ENCODE measurements around the gene SPATA16. TPM values are rescaled to one million over a fixed set of nuclear protein-coding genes. Genes with fewer than 3 reads are reported as not detected.

Gene SPATA16
- total and polyA plus RNA-seq, 2 donors (not counting 1 experiment from before 2014, with no cell fraction given) = not detected

- H3K4me1 ChIP-seq (ENCODE audit: control insufficient read depth in 2 of 2, insufficient read depth in 2 of 2, low read length in 2 of 2) = no peaks in the 10 kb centered on the region
- Mint-ChIP-seq H3K4me3 (no peak overlapping the region), H3K27ac (no peak overlapping the region), H3K4me1 (no peaks in the 10 kb centered on the region), H3K9me3 (ENCODE audit: insufficient read depth) (no peaks in the 10 kb centered on the region), H3K27me3 (peaks cover 6% of the 10 kb centered on the region)
- no peaks in the 10 kb centered on the region for H3K79me2 ChIP-seq (ENCODE audit: control insufficient read depth, insufficient read depth, low read length)
- intact Hi-C loops (cut with micrococcal nuclease) = no loop called here
- TF ChIP-seq EZH2 (IDR thresholded peaks at IDR 0.05; ENCODE audit: borderline replicate concordance, insufficient read depth, low read depth, low read length, poor library complexity, severe bottlenecking) = no peak
- TF ChIP-seq CTCF (IDR thresholded peaks at IDR 0.05) = no peak
- no peak for ATAC-seq (ENCODE audit: low read depth)
- H3K27ac ChIP-seq (ENCODE audit: low read length in 2 of 2) = no peak overlapping the region
- H3K9ac ChIP-seq (ENCODE audit: low read length) = no peak overlapping the region
- H4K20me1 ChIP-seq (ENCODE audit: control insufficient read depth, insufficient read depth, low read length, poor library complexity, severe bottlenecking) = no peaks in the 10 kb centered on the region
- no peak overlapping the region for H3K4me2 ChIP-seq (replicated peaks; ENCODE audit: low read depth, low read length, poor library complexity, severe bottlenecking)
- WGBS (ENCODE audit: insufficient coverage) = no CpG with 5 or more reads among the region's 1 CpG
- H3K9me3 ChIP-seq (ENCODE audit: control extremely low read depth in 1 of 3, control insufficient read depth in 2 of 3, insufficient read depth in 1 of 3, low read length in 2 of 3) = no peaks in the 10 kb centered on the region
- POLR2A ChIA-PET = no interaction called here
- H3K4me3 ChIP-seq (ENCODE audit: control extremely low read depth in 1 of 5, extremely low read depth in 1 of 5, insufficient read depth in 1 of 5, low read depth in 2 of 5, low read length in 4 of 5) = no peak overlapping the region
- H3K27me3 ChIP-seq (replicated peaks in 1 of 4; ENCODE audit: control extremely low read depth in 1 of 4, control insufficient read depth in 3 of 4, insufficient read depth in 4 of 4, low read length in 3 of 4) = no peaks in the 10 kb centered on the region
- no peak overlapping the region for H2AFZ ChIP-seq (ENCODE audit: insufficient read depth, low read depth, low read length, poor library complexity, severe bottlenecking)
- no peak for DNase-seq
- CTCF ChIA-PET = no interaction called here
- no peaks in the 10 kb centered on the region for H3K36me3 ChIP-seq (replicated peaks in 1 of 2; ENCODE audit: control extremely low read depth in 1 of 2, control insufficient read depth in 1 of 2, extremely low read depth in 1 of 2, insufficient read depth in 2 of 2, low read length in 1 of 2)
Observed at GRCh38 chr3:172905451-172905850, 235.6 kb downstream of the SPATA16 start.

GRCh38 chr3:172904711-172905373 is 236.2 kb downstream of the SPATA16 start:
- no peak overlapping the region for H2AFZ ChIP-seq (ENCODE audit: insufficient read depth, low read depth, low read length, poor library complexity, severe bottlenecking)
- WGBS (ENCODE audit: insufficient coverage) = 92% methylated on average over 5 of the region's 9 CpGs
- no peaks in the 10 kb centered on the region for H3K9me3 ChIP-seq (ENCODE audit: control extremely low read depth in 1 of 3, control insufficient read depth in 2 of 3, insufficient read depth in 1 of 3, low read length in 2 of 3)
- no peak for DNase-seq
- Mint-ChIP-seq H3K4me3 (no peak overlapping the region), H3K9me3 (ENCODE audit: insufficient read depth) (no peaks in the 10 kb centered on the region), H3K27ac (no peak overlapping the region), H3K27me3 (peaks cover 6% of the 10 kb centered on the region), H3K4me1 (no peaks in the 10 kb centered on the region)
- intact Hi-C loops (cut with micrococcal nuclease) = no loop called here
- no peaks in the 10 kb centered on the region for H3K79me2 ChIP-seq (ENCODE audit: control insufficient read depth, insufficient read depth, low read length)
- H3K4me1 ChIP-seq (ENCODE audit: control insufficient read depth in 2 of 2, insufficient read depth in 2 of 2, low read length in 2 of 2) = no peaks in the 10 kb centered on the region
- ChIA-PET POLR2A (no interaction called here), CTCF (no interaction called here)
- no peaks in the 10 kb centered on the region for H3K27me3 ChIP-seq (replicated peaks in 1 of 4; ENCODE audit: control extremely low read depth in 1 of 4, control insufficient read depth in 3 of 4, insufficient read depth in 4 of 4, low read length in 3 of 4)
- H3K36me3 ChIP-seq (replicated peaks in 1 of 2; ENCODE audit: control extremely low read depth in 1 of 2, control insufficient read depth in 1 of 2, extremely low read depth in 1 of 2, insufficient read depth in 2 of 2, low read length in 1 of 2) = no peaks in the 10 kb centered on the region
- H3K27ac ChIP-seq (ENCODE audit: low read length in 2 of 2) = no peak overlapping the region
- no peak for ATAC-seq (ENCODE audit: low read depth)
- no peak overlapping the region for H3K4me2 ChIP-seq (replicated peaks; ENCODE audit: low read depth, low read length, poor library complexity, severe bottlenecking)
- no peaks in the 10 kb centered on the region for H4K20me1 ChIP-seq (ENCODE audit: control insufficient read depth, insufficient read depth, low read length, poor library complexity, severe bottlenecking)
- H3K4me3 ChIP-seq (ENCODE audit: control extremely low read depth in 1 of 5, extremely low read depth in 1 of 5, insufficient read depth in 1 of 5, low read depth in 2 of 5, low read length in 4 of 5) = no peak overlapping the region
- no peak for TF ChIP-seq CTCF (IDR thresholded peaks at IDR 0.05)
- no peak for TF ChIP-seq EZH2 (IDR thresholded peaks at IDR 0.05; ENCODE audit: borderline replicate concordance, insufficient read depth, low read depth, low read length, poor library complexity, severe bottlenecking)
- H3K9ac ChIP-seq (ENCODE audit: low read length) = no peak overlapping the region

Measured in B cell (primary cell).